Lower leg skin (tissue), 3 donors: ENCODE results near the gene TSTD2.
"Not testable (repeated sequence)": the region's sequence is repeated elsewhere in the genome, so short reads cannot be mapped to it uniquely, and the experiment has no call there.

Experiments used
- POLR2A ChIP-seq, 2 donors: fragments of 450-650 bp; IDR thresholded peaks; one replicate each; pipeline ENCODE4 v1.6.1; 2016 to 2017; ENCODE audit warnings: antibody characterized with exemption in 2 of 2, mild to moderate bottlenecking in 1 of 2, moderate library complexity in 1 of 2
- TF ChIP-seq, protein P1 (sequence below), 3 donors: fragments of 450-650 bp; IDR thresholded peaks; one replicate each; pipeline ENCODE4 v1.5.1; 2016; ENCODE audit warnings: antibody characterized with exemption in 3 of 3, mild to moderate bottlenecking in 3 of 3, moderate library complexity in 2 of 3

DNA sequence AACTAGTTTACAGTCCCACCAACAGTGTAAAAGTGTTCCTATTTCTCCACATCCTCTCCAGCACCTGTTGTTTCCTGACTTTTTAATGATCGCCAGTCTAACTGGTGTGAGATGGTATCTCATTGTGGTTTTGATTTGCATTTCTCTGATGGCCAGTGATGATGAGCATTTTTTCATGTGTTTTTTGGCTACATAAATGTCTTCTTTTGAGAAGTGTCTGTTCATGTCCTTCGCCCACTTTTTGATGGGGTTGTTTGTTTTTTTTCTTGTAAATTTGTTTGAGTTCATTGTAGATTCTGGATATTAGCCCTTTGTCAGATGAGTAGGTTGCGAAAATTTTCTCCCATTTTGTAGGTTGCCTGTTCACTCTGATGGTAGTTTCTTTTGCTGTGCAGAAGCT is 51.6 kb downstream of the TSTD2 start:
- TF ChIP-seq, protein P1, sequence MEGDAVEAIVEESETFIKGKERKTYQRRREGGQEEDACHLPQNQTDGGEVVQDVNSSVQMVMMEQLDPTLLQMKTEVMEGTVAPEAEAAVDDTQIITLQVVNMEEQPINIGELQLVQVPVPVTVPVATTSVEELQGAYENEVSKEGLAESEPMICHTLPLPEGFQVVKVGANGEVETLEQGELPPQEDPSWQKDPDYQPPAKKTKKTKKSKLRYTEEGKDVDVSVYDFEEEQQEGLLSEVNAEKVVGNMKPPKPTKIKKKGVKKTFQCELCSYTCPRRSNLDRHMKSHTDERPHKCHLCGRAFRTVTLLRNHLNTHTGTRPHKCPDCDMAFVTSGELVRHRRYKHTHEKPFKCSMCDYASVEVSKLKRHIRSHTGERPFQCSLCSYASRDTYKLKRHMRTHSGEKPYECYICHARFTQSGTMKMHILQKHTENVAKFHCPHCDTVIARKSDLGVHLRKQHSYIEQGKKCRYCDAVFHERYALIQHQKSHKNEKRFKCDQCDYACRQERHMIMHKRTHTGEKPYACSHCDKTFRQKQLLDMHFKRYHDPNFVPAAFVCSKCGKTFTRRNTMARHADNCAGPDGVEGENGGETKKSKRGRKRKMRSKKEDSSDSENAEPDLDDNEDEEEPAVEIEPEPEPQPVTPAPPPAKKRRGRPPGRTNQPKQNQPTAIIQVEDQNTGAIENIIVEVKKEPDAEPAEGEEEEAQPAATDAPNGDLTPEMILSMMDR (IDR thresholded peaks at IDR 0.05), result not testable (repeated sequence)
- TF ChIP-seq POLR2A (IDR thresholded peaks at IDR 0.05), result not testable (repeated sequence)
